Measurements from ENCODE around the gene BCAS1. TPM values are rescaled to one million over a fixed set of nuclear protein-coding genes. Genes with fewer than 3 reads are reported as not detected.

BCAS1 gene
- total RNA-seq, 1 donor from 2014 or later = 0.04 TPM

GRCh38 chr20:54005524-54005923 is 64.9 kb downstream of the BCAS1 start:
- no peak for DNase-seq (ENCODE audit: low read depth)
- Histone ChIP-seq H3K4me3 (ENCODE audit: low read depth, low read length) (no peak overlapping the region), H3K36me3 (ENCODE audit: control insufficient read depth, insufficient read depth, low read length) (no peaks in the 10 kb centered on the region), H3K27me3 (ENCODE audit: control insufficient read depth, insufficient read depth, low read length) (no peaks in the 10 kb centered on the region)
- TF ChIP-seq CTCF (IDR thresholded peaks at IDR 0.05; ENCODE audit: insufficient read depth, low read length, poor library complexity, severe bottlenecking) = no peak

- TF ChIP-seq CTCF (IDR thresholded peaks at IDR 0.05; ENCODE audit: insufficient read depth, low read length, poor library complexity, severe bottlenecking) = no peak
- no peak overlapping the region for H3K4me3 ChIP-seq (ENCODE audit: low read depth, low read length)
- no peaks in the 10 kb centered on the region for H3K27me3 ChIP-seq (ENCODE audit: control insufficient read depth, insufficient read depth, low read length)
- no peak for DNase-seq (ENCODE audit: low read depth)
- H3K36me3 ChIP-seq (ENCODE audit: control insufficient read depth, insufficient read depth, low read length) = no peaks in the 10 kb centered on the region
Measured at GRCh38 chr20:54004445-54004844, 65.9 kb downstream of the BCAS1 start.

GRCh38 chr20:54002741-54003140 is 67.7 kb downstream of the BCAS1 start:
- DNase-seq (ENCODE audit: low read depth) = no peak
- no peak overlapping the region for H3K4me3 ChIP-seq (ENCODE audit: low read depth, low read length)
- no peaks in the 10 kb centered on the region for H3K36me3 ChIP-seq (ENCODE audit: control insufficient read depth, insufficient read depth, low read length)
- TF ChIP-seq CTCF (IDR thresholded peaks at IDR 0.05; ENCODE audit: insufficient read depth, low read length, poor library complexity, severe bottlenecking) = no peak
- no peaks in the 10 kb centered on the region for H3K27me3 ChIP-seq (ENCODE audit: control insufficient read depth, insufficient read depth, low read length)

- H3K4me3 ChIP-seq (ENCODE audit: low read depth, low read length) = no peak overlapping the region
- H3K36me3 ChIP-seq (ENCODE audit: control insufficient read depth, insufficient read depth, low read length) = no peaks in the 10 kb centered on the region
- DNase-seq (ENCODE audit: low read depth) = no peak
- no peaks in the 10 kb centered on the region for H3K27me3 ChIP-seq (ENCODE audit: control insufficient read depth, insufficient read depth, low read length)
- no peak for TF ChIP-seq CTCF (IDR thresholded peaks at IDR 0.05; ENCODE audit: insufficient read depth, low read length, poor library complexity, severe bottlenecking)
Measured at GRCh38 chr20:54002056-54002575, 68.3 kb downstream of the BCAS1 start.

GRCh38 chr20:54000914-54001313 is 69.5 kb downstream of the BCAS1 start:
- DNase-seq (ENCODE audit: low read depth) = no peak
- no peaks in the 10 kb centered on the region for H3K36me3 ChIP-seq (ENCODE audit: control insufficient read depth, insufficient read depth, low read length)
- no peak for TF ChIP-seq CTCF (IDR thresholded peaks at IDR 0.05; ENCODE audit: insufficient read depth, low read length, poor library complexity, severe bottlenecking)
- no peak overlapping the region for H3K4me3 ChIP-seq (ENCODE audit: low read depth, low read length)
- H3K27me3 ChIP-seq (ENCODE audit: control insufficient read depth, insufficient read depth, low read length) = no peaks in the 10 kb centered on the region

GRCh38 chr20:54000262-54000661 is 70.1 kb downstream of the BCAS1 start:
- DNase-seq (ENCODE audit: low read depth) = no peak
- Histone ChIP-seq H3K36me3 (ENCODE audit: control insufficient read depth, insufficient read depth, low read length) (no peaks in the 10 kb centered on the region), H3K27me3 (ENCODE audit: control insufficient read depth, insufficient read depth, low read length) (no peaks in the 10 kb centered on the region), H3K4me3 (ENCODE audit: low read depth, low read length) (no peak overlapping the region)
- no peak for TF ChIP-seq CTCF (IDR thresholded peaks at IDR 0.05; ENCODE audit: insufficient read depth, low read length, poor library complexity, severe bottlenecking)

All from kidney epithelial cell (primary cell).